Fibroblast of lung (primary cell): ENCODE data around the gene PRICKLE1.

Experiments used
- CTCF ChIP-seq, 2 donors: IDR thresholded peaks in 1 of 2; conservative IDR thresholded peaks in 1 of 2; 1 replicate in 1 of 2; 2 replicates in 1 of 2; pipeline ENCODE4 v1.5.1; 2011 to 2012; ENCODE audit warnings: low read length in 2 of 2, control low read depth in 1 of 2, inconsistent platforms in 1 of 2, low read depth in 1 of 2, mild to moderate bottlenecking in 1 of 2
- EZH2 ChIP-seq: IDR thresholded peaks from 2 replicates; pipeline ENCODE4 v1.5.1; 2012; ENCODE audit warnings: low read length, control low read depth, mild to moderate bottlenecking; ENCODE audit errors: missing control alignments

GRCh38 chr12:42496886-42497285, 92.7 kb downstream of the PRICKLE1 start:
- TF ChIP-seq EZH2 = no peak
- no peak for TF ChIP-seq CTCF (conservative IDR thresholded peaks at IDR 0.05 in 1 of 2, IDR thresholded peaks at IDR 0.05 in 1 of 2; ENCODE audit: low read depth in 1 of 2, low read length in 2 of 2)
